Heart left ventricle (tissue), 16 donors: Measurements from ENCODE around the gene SH2D2A. TPM values are rescaled to one million over a fixed set of nuclear protein-coding genes. Genes with fewer than 3 reads are reported as not detected.

Source experiments
- ATAC-seq, 4 donors: fragments of 200-7000 bp; cut with Tn5 transposase; one replicate each; pipeline ENCODE4 v1.9.1; 2020 to 2022; ENCODE audit warnings: moderate library complexity in 4 of 4, mild to moderate bottlenecking in 3 of 4, moderate number of reproducible peaks in 1 of 4
- DNase-seq, 5 donors: peaks; one replicate each; pipeline ENCODE4 v3.0.0-alpha.2; 2020
- H3K27ac ChIP-seq, 12 donors: fragments of 200-600 bp; sonication (generic) in 4 of 12; one replicate each; pipeline versions ENCODE4 v1.5.0 to v1.8.0; 2016 to 2022; ENCODE audit warnings: mild to moderate bottlenecking in 2 of 12
- H3K27me3 ChIP-seq, 9 donors: fragments of 200-600 bp; sonication (generic) in 2 of 9; one replicate each; pipeline versions ENCODE4 v1.5.1 to v1.8.0; 2016 to 2022; ENCODE audit warnings: mild to moderate bottlenecking in 3 of 9
- H3K36me3 ChIP-seq, 9 donors: fragments of 200-600 bp; sonication (generic) in 2 of 9; one replicate each; pipeline versions ENCODE4 v1.5.0 to v1.8.0; 2018 to 2022; ENCODE audit warnings: mild to moderate bottlenecking in 2 of 9
- H3K4me1 ChIP-seq, 12 donors: fragments of 200-600 bp; sonication (generic) in 4 of 12; one replicate each; pipeline versions ENCODE4 v1.5.0 to v1.8.0; 2016 to 2022; ENCODE audit warnings: mild to moderate bottlenecking in 3 of 12
- H3K4me3 ChIP-seq, 12 donors: fragments of 200-600 bp; sonication (generic) in 4 of 12; one replicate each; pipeline versions ENCODE4 v1.5.0 to v1.8.0; 2017 to 2022; ENCODE audit warnings: mild to moderate bottlenecking in 9 of 12, moderate library complexity in 4 of 12
- H3K9me3 ChIP-seq, 12 donors: fragments of 200-600 bp; sonication (generic) in 4 of 12; one replicate each; pipeline versions ENCODE4 v1.5.0 to v1.8.0; 2016 to 2022; ENCODE audit warnings: mild to moderate bottlenecking in 1 of 12
- POLR2A ChIP-seq, 2 donors: fragments of 450-650 bp; IDR thresholded peaks; one replicate each; pipeline ENCODE4 v1.6.1; 2017; ENCODE audit warnings: antibody characterized with exemption in 2 of 2, mild to moderate bottlenecking in 2 of 2, moderate library complexity in 2 of 2
- WGBS, 4 donors: extraction: QIAGEN DNeasy Blood & Tissue Kit in 2 of 4; methylation state at CpG; one replicate each; pipeline versions ENCODE4 v1.1.5 to v1.1.7; 2013 to 2018; 5-methylcytosine and 5-hydroxymethylcytosine counted together
- intact Hi-C, 10 donors: fragments of 100-400 bp; cut with DNase I; formaldehyde crosslinking; loops; one replicate each; pipeline versions ENCODE4 v1.11.1 to v1.14.2; 2022
- polyA plus RNA-seq, 2 donors: library from polyadenylated mRNA; stranded (reverse); fragments of 200-250 nt; gene quantifications; one replicate each; pipeline ENCODE4 v1.2.3, GENCODE V29; 2013
- total RNA-seq, 9 donors: library from RNA; depleted of rRNA in 2 of 9; stranded (reverse); fragments of >200 nt in 2 of 9; fragmentation: NEBNext Ultra II Directional in 3 of 9; extraction: Animal tissue kit (Norgen Biotek cat#: 25700) in 3 of 9; gene quantifications; one replicate each; pipeline versions ENCODE4 v1.1.0 to v1.2.4, GENCODE V29; 2016 to 2023
- TF ChIP-seq, protein P1 (sequence below), 12 donors: fragments of 200-600 bp; sonication (generic) in 4 of 12; IDR thresholded peaks; one replicate each; pipeline versions ENCODE4 v1.5.0 to v1.8.0; 2018 to 2022; ENCODE audit warnings: antibody characterized with exemption in 12 of 12, mild to moderate bottlenecking in 5 of 12
- donor health status: ischemic (EF 13 %, LVEDD 7.1; RV severe dilation, severe dysfunction).
- donor health status: healthy with polysubstance abuse.
- donor health status: DM: no; HTN: yes; CAD: no.
- donor health status: DM: no; HTN: no; CAD: no.
- donor health status: ischemic (EF 25% LVEDD 6.9; RV normal size, moderate dysfunction).
- donor health status: ischemic (EF 25% LVEDD 5.7; RV mildly dilated, moderate dysfunction).
- donor health status: healthy.
- donor health status: DM: yes; HTN: yes; CAD: no.
- donor health status: ischemic (EF 35%, LVEDD 5.7; RV mildly dilated, moderate dysfunction).
- donor health status: nonischemic (EF 11% LVEDD 7.7; RV severe dilation, severe dysfunction).
- donor health status: DM: yes; HTN: yes; CAD: no.
- donor health status: PGD.
- donor health status: ischemic (EF 29% LVEDD 5.4; RV normal size, mild dysfunction).
- donor health status: nonischemic (EF 23%, LVEDD 6.1; RV moderate dilation, normal function).

SH2D2A gene
- total and polyA plus RNA-seq, 11 donors = 0.52 to 8.2 (median 1.1) TPM

DNA sequence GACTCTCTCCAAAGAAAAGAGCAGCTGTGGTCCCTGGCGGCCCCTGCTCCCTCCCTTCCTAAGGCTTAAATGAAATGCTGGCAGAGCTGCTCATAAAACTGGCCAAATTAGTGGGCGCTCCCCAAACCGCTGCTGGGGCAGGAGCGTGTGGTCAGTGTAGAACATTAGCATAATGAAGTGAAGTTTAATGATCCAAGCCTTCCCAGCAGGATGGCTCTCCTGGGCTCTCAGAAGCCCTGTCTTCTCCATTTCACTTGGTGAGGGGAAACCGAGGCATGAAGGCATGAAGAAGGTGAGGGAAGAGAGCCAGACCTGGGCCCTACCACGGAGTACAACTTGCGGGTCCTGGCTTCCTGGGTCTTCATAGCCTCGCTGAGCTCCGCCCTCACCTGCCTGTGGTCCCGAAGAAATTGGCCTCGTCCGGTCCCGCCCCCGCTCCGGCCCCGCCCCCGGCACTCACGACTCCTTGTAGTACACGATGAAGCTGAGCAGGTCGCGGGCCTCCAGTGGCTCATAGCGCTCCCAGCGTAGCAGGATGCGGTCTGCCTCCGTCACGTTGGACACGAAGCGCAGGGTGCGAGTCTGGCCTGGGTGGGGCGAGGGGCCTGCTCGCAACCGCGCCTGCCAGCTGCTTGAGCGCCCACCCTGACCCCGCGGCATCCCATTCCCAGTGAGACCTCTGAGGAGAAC, 32.0 kb upstream of the SH2D2A start:
- peaks cover 6 to 59% (median 31%) of the 10 kb centered on the region in 9 donors for H3K27me3 ChIP-seq
- DNase-seq = no peak
- H3K9me3 ChIP-seq = no peaks in the 10 kb centered on the region

DNA sequence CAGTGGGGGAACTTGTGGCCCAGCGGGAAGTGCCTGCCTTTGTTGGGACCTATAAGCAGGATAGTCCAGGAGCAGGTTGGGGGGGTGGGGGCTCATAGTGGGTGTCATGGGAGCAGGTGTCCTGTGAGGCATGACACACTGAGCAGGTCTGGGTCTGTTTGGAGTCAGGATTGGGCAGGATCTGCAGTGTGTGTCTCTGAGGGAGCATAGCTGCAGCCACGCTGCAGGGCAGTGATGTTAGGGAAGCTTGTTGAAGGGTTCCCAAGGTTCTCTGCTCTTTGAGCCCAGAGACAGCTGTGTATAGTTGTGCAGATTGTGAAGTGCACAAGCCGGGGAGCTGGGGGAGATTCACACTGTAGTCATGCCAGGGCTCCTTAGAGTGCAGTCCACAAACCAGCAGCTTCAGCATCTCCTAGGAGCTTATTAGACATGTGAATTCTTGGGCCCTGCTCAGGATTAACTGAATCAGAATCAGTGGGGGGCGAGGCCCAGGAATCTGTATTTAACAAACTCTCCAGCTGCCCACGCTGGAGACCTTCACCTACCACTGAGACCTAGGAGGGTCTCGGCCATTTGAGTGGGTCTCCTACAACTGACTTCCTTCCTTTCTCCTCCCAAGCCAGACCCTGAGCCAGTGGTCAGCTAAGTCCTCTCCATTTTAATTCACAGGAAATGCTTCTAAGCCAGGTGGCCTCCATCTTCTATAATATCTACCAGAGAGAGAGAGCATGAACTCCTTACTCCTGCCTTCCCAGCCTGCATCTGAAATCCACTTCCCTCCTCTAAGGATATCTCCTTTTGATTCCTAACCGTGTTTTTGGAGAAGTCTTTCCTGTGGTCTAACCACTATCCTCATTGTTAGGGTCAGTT, 31.2 kb upstream of the SH2D2A start:
- intact Hi-C loops = no loop called here
- peaks cover 6 to 65% (median 33%) of the 10 kb centered on the region in 9 donors for H3K27me3 ChIP-seq

More for the DNA sequence above, 32.0 kb upstream of the SH2D2A start:
- H3K4me3 ChIP-seq = no peak overlapping the region
- intact Hi-C loops = no loop called here
- peaks cover 0 to 24% (median 8%) of the 10 kb centered on the region in 12 donors for H3K4me1 ChIP-seq
- no peak overlapping the region for H3K27ac ChIP-seq
- no peak for ATAC-seq
- no peak for TF ChIP-seq POLR2A (IDR thresholded peaks at IDR 0.05)
- TF ChIP-seq, protein P1, sequence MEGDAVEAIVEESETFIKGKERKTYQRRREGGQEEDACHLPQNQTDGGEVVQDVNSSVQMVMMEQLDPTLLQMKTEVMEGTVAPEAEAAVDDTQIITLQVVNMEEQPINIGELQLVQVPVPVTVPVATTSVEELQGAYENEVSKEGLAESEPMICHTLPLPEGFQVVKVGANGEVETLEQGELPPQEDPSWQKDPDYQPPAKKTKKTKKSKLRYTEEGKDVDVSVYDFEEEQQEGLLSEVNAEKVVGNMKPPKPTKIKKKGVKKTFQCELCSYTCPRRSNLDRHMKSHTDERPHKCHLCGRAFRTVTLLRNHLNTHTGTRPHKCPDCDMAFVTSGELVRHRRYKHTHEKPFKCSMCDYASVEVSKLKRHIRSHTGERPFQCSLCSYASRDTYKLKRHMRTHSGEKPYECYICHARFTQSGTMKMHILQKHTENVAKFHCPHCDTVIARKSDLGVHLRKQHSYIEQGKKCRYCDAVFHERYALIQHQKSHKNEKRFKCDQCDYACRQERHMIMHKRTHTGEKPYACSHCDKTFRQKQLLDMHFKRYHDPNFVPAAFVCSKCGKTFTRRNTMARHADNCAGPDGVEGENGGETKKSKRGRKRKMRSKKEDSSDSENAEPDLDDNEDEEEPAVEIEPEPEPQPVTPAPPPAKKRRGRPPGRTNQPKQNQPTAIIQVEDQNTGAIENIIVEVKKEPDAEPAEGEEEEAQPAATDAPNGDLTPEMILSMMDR (IDR thresholded peaks at IDR 0.05) = no peak
- no peaks in the 10 kb centered on the region for H3K36me3 ChIP-seq
- 17 to 60% (median 30%) methylated on average over 6 to 36 of the region's 36 CpGs for WGBS, 4 donors

DNA sequence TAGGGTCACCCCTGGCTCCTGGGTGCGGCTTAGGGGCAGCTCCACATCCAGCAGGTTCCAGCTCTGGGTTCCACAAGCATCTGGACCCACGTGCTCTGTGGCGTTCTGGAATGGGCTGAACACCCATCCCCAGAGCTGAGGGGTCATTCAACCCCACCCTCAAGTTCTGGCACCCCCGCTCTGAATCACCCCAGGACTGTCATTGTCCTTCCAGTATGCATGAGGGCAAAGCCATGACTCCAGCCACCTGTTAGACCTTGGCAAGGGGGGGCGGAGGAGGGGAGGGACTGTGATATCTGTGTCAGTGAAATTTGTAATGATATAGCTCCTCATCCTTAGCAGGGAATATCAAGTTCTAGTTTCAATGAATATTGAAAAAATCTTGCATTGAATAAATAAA, 30.0 kb upstream of the SH2D2A start:
- ATAC-seq = no peak
- intact Hi-C loops = no loop called here
- Histone ChIP-seq H3K27me3 (peaks cover 6 to 65% (median 33%) of the 10 kb centered on the region in 9 donors), H3K36me3 (no peaks in the 10 kb centered on the region), H3K27ac (no peak overlapping the region), H3K4me3 (no peak overlapping the region), H3K4me1 (peaks cover 0 to 12% (median 2%) of the 10 kb centered on the region in 12 donors), H3K9me3 (no peaks in the 10 kb centered on the region)
- DNase-seq = no peak
- TF ChIP-seq, protein P1 (IDR thresholded peaks at IDR 0.05) = no peak
- TF ChIP-seq POLR2A (IDR thresholded peaks at IDR 0.05) = no peak
- 88 to 98% (median 91%) methylated on average over 3 to 5 of the region's 5 CpGs for WGBS, 4 donors

More for the DNA sequence above, 31.2 kb upstream of the SH2D2A start:
- ATAC-seq (no peak), DNase-seq (no peak)
- no peaks in the 10 kb centered on the region for H3K36me3 ChIP-seq
- TF ChIP-seq, protein P1 (IDR thresholded peaks at IDR 0.05) = no peak
- no peak for TF ChIP-seq POLR2A (IDR thresholded peaks at IDR 0.05)
- no peak overlapping the region for H3K4me3 ChIP-seq
- H3K27ac ChIP-seq = no peak overlapping the region
- peaks cover 0 to 24% (median 8%) of the 10 kb centered on the region in 12 donors for H3K4me1 ChIP-seq
- WGBS, 4 donors = 68 to 82% (median 73%) methylated on average over 6 to 7 of the region's 7 CpGs
- H3K9me3 ChIP-seq = no peaks in the 10 kb centered on the region

DNA sequence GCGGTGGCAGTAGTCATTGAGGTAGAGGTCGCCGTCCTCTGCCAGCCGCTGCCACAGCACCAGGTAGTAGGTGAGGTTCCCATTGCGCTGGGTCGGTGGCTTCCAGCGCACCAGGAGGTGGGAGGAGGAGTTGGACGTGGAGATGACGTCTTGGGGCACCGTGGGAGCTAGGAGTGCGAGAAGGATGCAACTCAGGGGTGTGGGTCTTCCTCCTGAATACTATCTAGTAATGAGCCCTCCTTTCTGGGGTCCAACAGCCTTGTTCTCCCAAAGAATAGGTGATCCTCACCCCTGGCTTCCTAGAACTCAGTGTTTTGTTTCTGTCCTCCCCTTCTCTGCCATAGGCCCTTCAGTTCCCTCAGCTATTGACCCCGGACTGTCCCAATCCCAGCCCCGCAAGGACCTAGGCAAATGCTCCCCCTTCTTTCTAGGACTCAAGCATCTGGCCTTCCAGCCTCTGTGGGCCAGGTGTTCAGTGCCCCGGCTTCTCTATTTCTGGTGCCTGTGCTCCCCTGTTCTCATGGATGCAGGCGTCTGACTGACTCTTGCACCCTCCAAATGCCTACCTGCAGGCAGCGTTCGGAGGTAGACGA, 29.4 kb upstream of the SH2D2A start:
- TF ChIP-seq, protein P1 (IDR thresholded peaks at IDR 0.05) = no peak
- no peak for TF ChIP-seq POLR2A (IDR thresholded peaks at IDR 0.05)
- no peaks in the 10 kb centered on the region for H3K36me3 ChIP-seq
- H3K4me1 ChIP-seq = peaks cover 0 to 10% (median 2%) of the 10 kb centered on the region in 12 donors
- peaks cover 6 to 65% (median 33%) of the 10 kb centered on the region in 9 donors for H3K27me3 ChIP-seq
- intact Hi-C loops = no loop called here
- no peaks in the 10 kb centered on the region for H3K9me3 ChIP-seq
- no peak overlapping the region for H3K27ac ChIP-seq
- no peak for ATAC-seq
- 47 to 61% (median 50%) methylated on average over 17 to 18 of the region's 18 CpGs for WGBS, 4 donors
- DNase-seq = no peak
- H3K4me3 ChIP-seq = no peak overlapping the region
